NCI-H510A (cell line): ENCODE data around the gene ISL2.

Experiments used
- DNase-seq: peaks from one replicate; lab custom pipeline; 2025; lab: John Stamatoyannopoulos, UW

The ISL2 gene

DNA sequence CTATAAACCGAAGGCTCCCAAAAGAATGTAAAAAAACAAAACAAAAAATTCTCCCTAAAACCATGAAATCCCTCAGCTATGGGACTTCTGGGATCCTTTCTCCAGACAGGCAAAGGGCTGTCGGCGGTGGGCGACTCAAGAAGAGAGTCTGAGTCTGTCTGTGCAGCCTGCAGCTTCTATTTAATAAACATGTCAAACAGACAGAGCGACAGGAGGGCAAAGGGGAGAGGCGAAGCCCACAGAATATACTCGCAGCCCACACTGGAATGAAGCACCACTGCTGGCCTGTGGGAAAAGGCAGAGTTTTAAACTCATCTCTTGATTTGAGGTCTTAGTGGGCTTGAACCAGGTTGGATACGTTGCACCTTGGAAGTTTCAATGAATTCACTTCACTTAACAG, 40.2 kb downstream of the ISL2 start:
- no peak for DNase-seq

GRCh38 chr15:76377217-76377616, 40.6 kb downstream of the ISL2 start:
- no peak for DNase-seq

DNA sequence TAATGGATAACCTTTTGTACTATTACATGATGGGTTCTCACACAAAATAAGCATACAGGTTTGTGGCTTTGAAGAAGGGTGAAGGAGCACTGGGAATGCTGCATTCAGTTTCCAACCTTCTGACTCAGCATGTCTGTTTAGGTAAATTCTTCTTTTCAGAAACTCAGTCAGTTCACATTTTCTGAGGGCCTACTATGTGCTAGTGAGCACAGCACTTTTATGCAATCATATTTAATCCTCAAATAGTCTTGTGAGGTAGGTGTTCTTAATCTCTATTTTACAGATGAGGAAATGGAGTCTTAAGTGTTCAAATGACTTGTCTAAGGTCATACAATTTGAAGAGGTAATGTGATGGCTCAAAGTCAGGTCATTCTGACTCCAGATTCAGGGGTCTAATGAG, 41.2 kb downstream of the ISL2 start:
- no peak for DNase-seq

DNA sequence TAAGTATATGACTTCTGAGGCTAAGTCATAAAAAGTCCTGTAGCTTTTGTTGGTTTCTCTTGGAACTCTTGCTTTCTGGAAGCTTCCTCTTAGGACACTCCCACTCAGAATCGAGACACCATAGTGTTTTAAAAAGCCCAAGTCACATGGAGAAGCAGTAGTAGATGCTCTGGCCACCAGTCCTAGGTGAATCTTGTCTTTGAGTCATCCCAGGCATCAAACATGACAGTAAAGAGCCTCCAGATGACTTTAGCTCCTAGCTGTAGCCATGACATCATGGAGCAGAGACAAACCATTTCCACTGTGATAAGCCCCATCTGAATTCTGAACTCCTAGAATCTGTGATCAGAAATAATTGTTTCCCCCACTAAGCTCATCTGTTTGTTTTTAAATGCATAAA, 42.1 kb downstream of the ISL2 start:
- DNase-seq, result no peak

- DNase-seq, result no peak
Measured at GRCh38 chr15:76380249-76380648, 43.7 kb downstream of the ISL2 start.

DNA sequence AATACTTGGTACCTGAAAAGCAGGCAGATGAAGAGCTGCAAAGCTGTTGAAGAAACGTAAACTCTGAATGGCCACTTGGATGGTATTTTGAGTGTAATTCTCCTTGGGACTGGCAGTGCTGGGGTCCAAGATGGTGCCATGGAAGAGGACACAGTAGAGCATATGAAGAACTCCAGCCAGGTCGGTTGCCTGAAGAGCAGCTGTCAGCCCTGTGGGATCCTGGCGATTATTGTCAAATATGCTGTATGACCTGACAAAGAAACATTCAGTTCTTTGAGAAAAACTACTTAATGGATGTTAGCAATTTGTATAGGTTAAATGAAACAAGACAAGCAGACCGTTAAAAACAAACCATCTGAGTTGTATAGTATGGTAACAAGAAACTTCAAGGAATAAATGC, 44.8 kb downstream of the ISL2 start:
- no peak for DNase-seq

- no peak for DNase-seq
Measured at GRCh38 chr15:76382987-76383728, 46.6 kb downstream of the ISL2 start.

DNA sequence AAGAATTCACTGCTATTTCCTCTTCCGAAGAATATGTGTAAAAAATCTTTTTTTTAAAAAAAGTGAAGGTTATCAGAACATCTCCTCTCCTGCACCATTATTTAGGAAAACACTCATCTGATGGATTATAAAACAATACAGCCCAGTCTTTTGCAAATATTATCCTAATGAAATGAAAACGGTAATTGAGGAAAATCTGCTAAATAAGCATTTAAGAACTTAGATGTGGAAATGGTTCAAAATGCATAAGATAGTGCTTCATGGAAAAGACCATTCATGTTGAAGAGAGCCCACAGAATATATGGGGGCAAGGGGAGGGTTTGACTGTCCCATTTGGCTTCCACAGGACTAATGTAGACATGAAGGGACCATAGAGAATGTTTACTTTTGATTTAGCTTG, 47.8 kb downstream of the ISL2 start:
- DNase-seq, result no peak

DNA sequence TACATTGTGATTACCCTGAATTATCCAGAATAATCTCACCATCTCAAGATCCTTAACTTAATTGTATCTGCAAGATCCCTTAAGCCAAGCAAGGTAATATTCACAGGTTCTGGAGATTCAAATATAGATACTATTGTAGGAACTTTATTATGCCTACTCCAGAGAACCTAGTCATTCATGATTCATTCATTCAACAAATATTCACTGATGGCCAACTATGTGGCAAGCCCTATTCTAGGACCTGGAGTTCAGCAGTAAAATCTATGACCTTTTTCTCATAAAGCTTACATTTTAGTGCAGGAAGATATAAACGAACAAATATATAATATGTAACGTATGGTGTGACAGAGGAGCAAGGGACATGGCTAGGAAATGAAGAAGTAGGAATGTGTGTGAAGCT, 49.6 kb downstream of the ISL2 start:
- no peak for DNase-seq

- no peak for DNase-seq
Measured at GRCh38 chr15:76386926-76387325, 50.4 kb downstream of the ISL2 start.

GRCh38 chr15:76390571-76390970, 54.0 kb downstream of the ISL2 start:
- no peak for DNase-seq

- DNase-seq, result no peak
Measured at GRCh38 chr15:76391309-76391708, 54.7 kb downstream of the ISL2 start.

- DNase-seq, result no peak
Measured at GRCh38 chr15:76391847-76392246, 55.3 kb downstream of the ISL2 start.
